ENCODE results near the gene OR5T1. TPM values are rescaled to one million over a fixed set of nuclear protein-coding genes. Genes with fewer than 3 reads are reported as not detected.

The OR5T1 gene
- total RNA-seq, 1 experiment from 2014 or later = not detected

DNA sequence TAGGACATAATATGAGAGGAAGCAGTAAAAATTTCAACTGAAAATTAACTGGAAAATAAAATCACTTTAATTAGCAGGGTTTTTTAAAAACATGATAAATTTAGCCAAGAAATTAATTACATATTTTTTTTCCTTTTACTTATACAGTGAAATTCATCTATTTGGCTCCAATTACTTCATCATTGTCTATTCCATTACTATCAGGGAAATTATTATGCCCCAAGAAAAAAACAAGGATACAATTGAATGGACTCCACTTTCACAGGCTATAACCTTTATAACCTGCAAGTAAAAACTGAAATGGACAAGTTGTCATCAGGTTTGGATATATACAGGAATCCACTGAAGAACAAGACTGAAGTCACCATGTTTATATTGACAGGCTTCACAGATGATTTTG lies 22.0 kb upstream of the OR5T1 start, which contains the start of gene OR5T3:
Gene OR5T3, plus strand, starts transcription at position 301 of the 400 bp plus-strand sequence. Its CDS starts 0 bp downstream, at position 301.
- Histone ChIP-seq H3K27ac (ENCODE audit: low read length) (no peak within 1 kb of the TSS), H3K36me3 (ENCODE audit: control insufficient read depth, insufficient read depth, low read length) (no peaks in the 10 kb centered on the region), H3K9me3 (ENCODE audit: control insufficient read depth, insufficient read depth, low read depth, low read length) (no peaks in the 10 kb centered on the region), H3K27me3 (ENCODE audit: control insufficient read depth, insufficient read depth, low read length) (no peaks in the 10 kb centered on the region), H3K4me1 (ENCODE audit: control insufficient read depth, insufficient read depth, low read length) (no peaks in the 10 kb centered on the region), H3K4me3 (ENCODE audit: low read depth in 2 of 2, low read length in 2 of 2) (no peak within 1 kb of the TSS)
- in situ Hi-C loops (cut with HindIII; ENCODE audit: low pct_unique_long_range_greater_than_20kb, low sequenced_read_pairs) = no loop called here
- DNase-seq (ENCODE audit: low read depth, low spot score) (no peak), ATAC-seq (no peak)
- CTCF ChIA-PET = no interaction called here
- no peak for TF ChIP-seq SIN3A (IDR thresholded peaks at IDR 0.05; ENCODE audit: borderline replicate concordance, insufficient read depth, low read depth, low read length)
- no peak for TF ChIP-seq CTCF (IDR thresholded peaks at IDR 0.05)
- no peak for TF ChIP-seq REST (IDR thresholded peaks at IDR 0.05; ENCODE audit: insufficient read depth in 1 of 2, low read depth in 2 of 2, low read length in 1 of 2)
- TF ChIP-seq POLR2AphosphoS5 (IDR thresholded peaks at IDR 0.05; ENCODE audit: low read depth, low read length) = no peak
- no peak for TF ChIP-seq TCF7L2 (IDR thresholded peaks at IDR 0.05; ENCODE audit: low read depth, low read length)
- intact Hi-C loops (cut with micrococcal nuclease; ENCODE audit: unreplicated experiment) = no loop called here
- BruUV-seq (replicated peaks) = no TSS peak
- POLR2A ChIA-PET = no interaction called here

GRCh38 chr11:56271092-56271491 lies 2.9 kb upstream of the OR5T1 start:
- no peak for DNase-seq (ENCODE audit: low read depth, low spot score)
- H3K9me3 ChIP-seq (ENCODE audit: control insufficient read depth, insufficient read depth, low read depth, low read length) = no peaks in the 10 kb centered on the region
- TF ChIP-seq POLR2AphosphoS5 (IDR thresholded peaks at IDR 0.05; ENCODE audit: low read depth, low read length) = no peak
- TF ChIP-seq SIN3A (IDR thresholded peaks at IDR 0.05; ENCODE audit: borderline replicate concordance, insufficient read depth, low read depth, low read length) = no peak
- no peak for TF ChIP-seq TCF7L2 (IDR thresholded peaks at IDR 0.05; ENCODE audit: low read depth, low read length)
- no peak for TF ChIP-seq REST (IDR thresholded peaks at IDR 0.05; ENCODE audit: insufficient read depth in 1 of 2, low read depth in 2 of 2, low read length in 1 of 2)
- TF ChIP-seq CTCF (IDR thresholded peaks at IDR 0.05) = no peak
- H3K27ac ChIP-seq (ENCODE audit: low read length) = no peak overlapping the region
- no peaks in the 10 kb centered on the region for H3K4me1 ChIP-seq (ENCODE audit: control insufficient read depth, insufficient read depth, low read length)
- in situ Hi-C loops (cut with HindIII; ENCODE audit: low pct_unique_long_range_greater_than_20kb, low sequenced_read_pairs) (no loop called here), intact Hi-C loops (cut with micrococcal nuclease; ENCODE audit: unreplicated experiment) (no loop called here)
- ATAC-seq = no peak
- no peaks in the 10 kb centered on the region for H3K36me3 ChIP-seq (ENCODE audit: control insufficient read depth, insufficient read depth, low read length)
- BruUV-seq (replicated peaks) = no TSS peak
- POLR2A ChIA-PET = no interaction called here
- H3K27me3 ChIP-seq (ENCODE audit: control insufficient read depth, insufficient read depth, low read length) = no peaks in the 10 kb centered on the region
- no peak overlapping the region for H3K4me3 ChIP-seq (ENCODE audit: low read depth in 2 of 2, low read length in 2 of 2)
- CTCF ChIA-PET = no interaction called here

Data from Panc1 (cell line).